Fibroblast of villous mesenchyme (primary cell): ENCODE data around the gene MEX3B. TPM values are rescaled to one million over a fixed set of nuclear protein-coding genes. Genes with fewer than 3 reads are reported as not detected.

ENCODE experiments used
- DNase-seq: peaks from one replicate; pipeline ENCODE4 v3.0.0-alpha.2; 2010; ENCODE audit warnings: low read depth
- H3K4me3 ChIP-seq: 2 replicates; pipeline ENCODE4 v1.5.1; 2011; ENCODE audit warnings: low read depth, mild to moderate bottlenecking, low read length
- CTCF ChIP-seq: IDR thresholded peaks from 2 replicates; pipeline ENCODE4 v1.5.1; 2012; ENCODE audit warnings: low read depth, mild to moderate bottlenecking, low read length; ENCODE audit not compliant: insufficient read depth
- total RNA-seq: library from RNA; depleted of rRNA; stranded (reverse); fragments of >200 nt; gene quantifications from 2 replicates; pipeline ENCODE4 v1.2.3, GENCODE V29; 2012

Gene MEX3B
- total RNA-seq, 1 donor, result 3.9 TPM

- no peak for DNase-seq
- no peak for TF ChIP-seq CTCF
- no peak overlapping the region for H3K4me3 ChIP-seq
These were observed 16.9 kb upstream of the MEX3B start for GRCh38 chr15:82062479-82063454.

DNA sequence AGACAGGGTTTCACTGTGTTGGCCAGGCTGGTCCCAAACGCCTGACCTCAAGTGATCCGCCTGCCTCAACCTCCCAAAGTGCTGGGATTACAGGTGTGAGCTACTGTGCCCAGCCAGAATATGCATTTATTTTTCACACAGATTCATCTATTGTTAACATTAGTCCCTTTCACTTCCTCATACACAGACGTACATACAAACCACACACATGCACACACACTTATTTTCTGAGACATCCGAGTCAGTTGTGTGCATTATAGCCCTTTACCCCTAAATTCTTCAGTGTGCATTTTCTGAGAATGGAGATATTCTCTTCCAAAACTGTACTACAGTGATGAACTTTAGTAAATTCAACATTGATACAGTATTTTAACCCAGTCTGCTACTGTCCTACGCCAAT is 15.0 kb upstream of the MEX3B start:
- TF ChIP-seq CTCF, result no peak
- H3K4me3 ChIP-seq, result no peak overlapping the region
- DNase-seq, result no peak

- no peak for DNase-seq
These were observed 12.8 kb upstream of the MEX3B start for GRCh38 chr15:82058517-82059204.

GRCh38 chr15:82058026-82058425 is 12.2 kb upstream of the MEX3B start:
- H3K4me3 ChIP-seq, result no peak overlapping the region
- DNase-seq, result no peak
- TF ChIP-seq CTCF, result no peak

More at GRCh38 chr15:82058517-82059204, 12.8 kb upstream of the MEX3B start:
- no peak overlapping the region for H3K4me3 ChIP-seq
- TF ChIP-seq CTCF, result no peak

DNA sequence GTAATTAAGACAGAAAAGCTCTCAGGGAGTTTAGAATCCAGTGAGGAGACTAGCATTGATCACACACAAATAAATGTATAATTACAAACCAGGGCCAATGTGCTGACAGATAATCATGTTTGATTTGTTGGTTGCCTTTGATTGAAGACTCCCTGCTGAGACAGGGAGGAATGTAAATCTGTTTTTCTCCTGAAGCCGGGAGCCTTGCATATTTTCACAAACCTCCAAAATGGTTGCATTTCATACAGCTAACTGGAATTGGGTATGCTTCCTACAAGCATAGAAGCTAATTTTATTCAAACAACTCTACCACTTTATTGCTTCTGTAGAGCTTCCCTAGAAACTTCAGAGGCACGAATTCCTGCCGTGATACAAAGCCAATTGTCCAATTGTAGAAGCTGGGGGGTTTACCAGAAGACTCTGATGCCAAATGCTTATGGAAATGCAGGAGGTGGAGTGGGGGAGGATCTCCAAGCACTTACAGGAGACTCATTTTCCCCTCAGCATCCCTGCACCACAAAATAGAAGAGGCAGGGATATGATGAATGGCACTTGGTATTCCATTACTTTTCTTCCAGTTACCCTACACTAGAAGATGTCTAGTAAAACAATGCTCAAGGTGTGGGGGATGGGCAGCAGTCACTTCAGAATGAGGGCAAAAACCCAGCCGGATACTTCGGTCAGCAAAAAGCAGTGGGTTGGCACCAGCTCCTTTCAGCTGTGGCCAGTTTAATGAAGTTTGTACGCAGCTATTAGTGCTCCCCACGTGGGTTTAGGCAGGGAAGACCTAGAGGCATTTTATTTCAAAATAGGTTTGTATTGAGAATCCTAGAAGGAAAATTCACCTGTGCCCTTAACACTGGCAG is 11.4 kb upstream of the MEX3B start:
- H3K4me3 ChIP-seq, result no peak overlapping the region
- no peak for TF ChIP-seq CTCF
- DNase-seq, result no peak

DNA sequence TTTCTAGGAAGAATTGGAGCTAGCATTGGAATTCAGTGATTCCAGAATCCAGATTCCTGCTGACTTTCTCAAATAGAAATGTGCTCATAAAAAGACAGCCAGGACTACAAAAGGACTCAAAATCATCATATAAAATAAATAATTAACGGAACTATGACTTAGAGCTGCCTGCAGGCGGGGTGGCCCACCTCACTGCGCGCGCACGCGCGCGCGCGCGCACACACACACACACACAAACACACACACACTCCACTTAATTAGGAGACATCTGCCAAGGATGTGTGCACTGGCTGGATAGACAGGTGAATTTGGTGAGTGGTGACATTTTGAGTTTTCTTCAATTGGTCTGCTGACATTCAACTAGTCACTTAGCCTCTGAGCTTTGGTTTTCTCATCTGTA is 6.9 kb upstream of the MEX3B start:
- TF ChIP-seq CTCF, result no peak
- H3K4me3 ChIP-seq, result no peak overlapping the region
- DNase-seq, result no peak
